ENCODE measurements around the gene SLC30A7.
"Not testable (repeated sequence)": the region's sequence is repeated elsewhere in the genome, so short reads cannot be mapped to it uniquely, and the experiment has no call there.

The SLC30A7 gene

DNA sequence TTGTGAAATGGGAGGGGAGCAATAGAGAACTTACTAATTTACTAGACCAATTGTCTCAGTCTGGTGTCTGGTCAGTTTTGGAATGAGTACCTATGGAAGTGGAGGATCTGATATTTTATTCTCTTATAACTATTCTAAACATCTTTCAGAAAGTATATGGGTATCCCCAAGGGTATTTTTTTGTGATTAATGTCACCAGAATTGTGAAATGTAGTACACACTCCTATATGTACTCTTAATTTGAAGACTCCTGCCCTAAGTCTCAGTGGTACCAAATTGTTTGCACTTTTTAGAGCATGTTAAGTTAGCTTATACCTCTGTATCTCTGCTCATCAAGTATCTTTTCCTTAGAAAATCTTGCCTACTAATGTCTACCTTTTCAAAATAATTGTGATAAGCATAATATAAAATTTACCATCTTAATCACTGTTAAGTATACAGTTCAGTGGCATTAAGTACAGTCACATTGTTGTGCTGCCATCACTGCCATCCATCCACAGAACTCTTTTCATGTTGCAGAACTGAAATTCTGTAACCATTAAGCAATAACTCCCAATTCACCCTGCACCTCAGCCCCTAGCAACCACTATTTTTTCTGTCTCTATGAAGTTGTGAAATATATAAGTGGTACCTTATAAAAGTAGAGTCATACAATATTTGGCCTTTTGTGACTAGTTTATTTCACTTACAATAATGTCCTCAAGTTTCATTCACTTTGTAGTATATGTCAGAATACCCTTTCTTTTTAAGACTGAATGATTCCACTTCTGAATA is 40.5 kb downstream of the SLC30A7 start:
- no peak for DNase-seq

- no peak for DNase-seq
Observed at GRCh38 chr1:100941098-100941527, 45.2 kb downstream of the SLC30A7 start.

DNA sequence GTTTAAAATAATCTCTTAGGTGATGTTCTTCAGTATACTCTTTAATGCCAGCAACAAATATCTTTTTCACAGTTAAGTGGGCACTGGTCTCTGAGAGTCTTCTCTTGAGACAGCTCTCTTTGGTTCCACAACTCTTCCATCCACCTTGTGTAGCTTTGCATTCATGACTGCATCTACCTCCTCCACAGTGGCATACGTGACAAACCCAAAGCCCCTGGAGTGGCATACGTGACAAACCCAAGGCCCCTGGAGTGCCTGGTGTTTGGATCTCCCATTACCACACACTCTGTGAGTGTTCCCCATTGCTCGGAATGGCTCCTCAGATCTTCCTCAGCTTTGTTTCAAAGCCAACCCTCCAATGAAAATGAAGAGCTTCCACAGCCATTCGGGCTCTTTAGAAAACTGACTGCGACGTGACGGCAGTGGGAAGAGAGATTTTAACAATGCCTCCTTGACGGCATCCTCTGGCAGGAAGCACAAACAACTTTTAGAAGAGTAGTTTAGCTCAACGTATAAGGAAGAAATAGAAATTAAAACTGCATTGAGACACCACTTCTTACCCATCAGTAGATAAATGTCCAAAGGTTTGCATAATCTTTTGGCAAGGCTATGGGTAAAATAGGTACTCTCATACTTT is 45.8 kb downstream of the SLC30A7 start:
- no peak for DNase-seq

GRCh38 chr1:100942304-100943046 is 46.6 kb downstream of the SLC30A7 start:
- no peak for DNase-seq

GRCh38 chr1:100943533-100943932 is 47.6 kb downstream of the SLC30A7 start:
- DNase-seq: no peak

GRCh38 chr1:100946064-100946463 is 50.2 kb downstream of the SLC30A7 start:
- DNase-seq: not testable (repeated sequence)

DNA sequence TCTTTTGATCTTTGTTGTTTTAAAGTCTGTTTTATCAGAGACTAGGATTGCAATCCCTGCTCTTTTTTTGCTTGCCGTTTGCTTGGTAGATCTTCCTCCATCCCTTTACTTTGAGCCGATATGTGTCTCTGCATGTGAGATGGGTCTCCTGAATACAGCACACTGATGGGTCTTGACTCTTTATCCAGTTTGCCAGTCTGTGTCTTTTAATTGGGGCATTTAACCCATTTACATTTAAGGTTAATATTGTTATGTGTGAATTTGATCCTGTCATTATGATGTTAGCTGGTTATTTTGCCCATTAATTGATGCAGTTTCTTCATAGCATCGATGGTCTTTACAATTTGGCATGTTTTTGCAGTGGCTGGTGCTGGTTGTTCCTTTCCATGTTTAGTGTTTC is 51.9 kb downstream of the SLC30A7 start:
- DNase-seq: not testable (repeated sequence)

DNA sequence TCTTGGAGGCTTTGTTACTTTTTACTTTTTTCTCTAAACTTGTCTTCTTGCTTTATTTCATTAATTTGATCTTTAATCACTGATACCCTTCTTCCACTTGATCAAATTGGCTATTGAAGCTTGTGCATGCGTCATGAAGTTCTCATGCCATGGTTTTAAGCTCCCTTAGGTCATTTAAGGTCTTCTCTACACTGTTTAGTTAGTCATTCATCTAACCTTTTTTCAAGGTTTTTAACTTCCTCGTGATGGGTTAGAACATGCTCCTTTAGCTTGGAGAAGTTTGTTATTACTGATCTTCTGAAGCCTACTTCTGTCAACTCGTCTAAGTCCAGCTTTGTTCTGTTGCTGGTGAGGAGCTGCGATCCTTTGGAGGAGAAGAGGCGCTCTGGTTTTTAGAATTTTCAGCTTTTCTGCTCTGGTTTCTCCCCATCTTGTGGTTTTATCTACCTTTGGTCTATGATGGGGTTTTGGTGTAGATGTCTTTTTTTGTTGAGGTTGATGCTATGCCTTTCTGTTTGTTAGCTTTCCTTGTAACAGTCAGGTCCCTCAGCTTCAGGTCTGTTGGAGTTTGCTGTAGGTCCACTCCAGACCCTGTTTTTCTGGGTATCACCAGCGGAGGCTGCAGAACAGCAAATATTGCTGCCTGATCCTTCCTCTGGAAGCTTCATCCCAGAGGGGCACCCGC is 53.0 kb downstream of the SLC30A7 start:
- DNase-seq: not testable (repeated sequence)

- DNase-seq: not testable (repeated sequence)
Observed at GRCh38 chr1:100949515-100950158, 53.7 kb downstream of the SLC30A7 start.

GRCh38 chr1:100950337-100950736 is 54.4 kb downstream of the SLC30A7 start:
- DNase-seq: no peak

- DNase-seq: no peak
Observed at GRCh38 chr1:100950781-100951180, 54.9 kb downstream of the SLC30A7 start.

DNA sequence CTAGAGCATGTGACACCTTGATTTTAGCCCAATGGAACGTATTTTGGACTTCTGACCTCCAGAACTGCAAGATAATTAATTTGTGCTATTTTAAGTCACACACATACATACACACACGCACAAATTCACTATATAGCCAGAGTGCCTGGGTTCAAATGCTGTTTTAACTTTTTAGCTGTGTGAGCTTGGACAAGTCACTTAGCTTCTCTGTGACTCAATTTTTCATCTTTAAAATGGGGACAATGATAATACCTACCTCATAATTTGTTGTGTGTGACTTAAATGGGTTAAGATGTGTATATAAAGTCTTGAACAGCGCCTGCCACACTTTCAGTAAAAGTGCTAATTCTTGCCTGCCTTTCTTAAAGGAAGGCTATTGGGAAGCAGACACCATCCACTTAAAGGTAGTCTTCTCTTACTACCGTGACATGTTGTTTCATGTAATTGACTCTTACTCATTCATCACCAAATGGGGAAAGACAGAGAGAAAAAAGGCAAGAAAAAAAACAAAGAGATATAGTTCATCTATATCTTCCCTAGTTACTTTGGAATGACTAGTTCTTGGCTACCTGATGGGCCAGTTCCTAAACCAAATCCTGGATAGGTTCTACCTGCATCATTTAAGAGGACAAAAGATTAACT is 56.3 kb downstream of the SLC30A7 start:
- no peak for DNase-seq

- DNase-seq: not testable (repeated sequence)
Observed at GRCh38 chr1:100952970-100953369, 57.1 kb downstream of the SLC30A7 start.

GRCh38 chr1:100953960-100954730 is 58.3 kb downstream of the SLC30A7 start:
- DNase-seq: no peak

DNA sequence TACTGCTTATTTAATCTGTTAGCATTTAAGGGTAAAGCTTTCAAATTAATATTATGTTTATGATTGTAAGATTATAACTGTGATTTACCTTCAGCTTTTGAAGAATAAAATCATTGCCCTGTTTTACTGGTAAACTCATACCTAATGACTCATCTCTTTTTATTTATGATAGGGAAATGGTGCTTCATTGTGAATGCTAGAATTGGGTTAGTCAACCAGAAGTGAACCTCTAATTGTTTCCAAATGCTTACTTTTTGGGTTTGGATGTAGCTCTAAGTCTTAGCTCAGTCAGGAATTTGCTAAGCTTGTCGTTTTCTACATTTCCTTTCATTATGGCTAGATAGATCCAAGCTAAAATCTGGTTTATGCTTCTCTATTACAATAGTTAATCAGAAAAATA is 59.4 kb downstream of the SLC30A7 start:
- DNase-seq: no peak

DNA sequence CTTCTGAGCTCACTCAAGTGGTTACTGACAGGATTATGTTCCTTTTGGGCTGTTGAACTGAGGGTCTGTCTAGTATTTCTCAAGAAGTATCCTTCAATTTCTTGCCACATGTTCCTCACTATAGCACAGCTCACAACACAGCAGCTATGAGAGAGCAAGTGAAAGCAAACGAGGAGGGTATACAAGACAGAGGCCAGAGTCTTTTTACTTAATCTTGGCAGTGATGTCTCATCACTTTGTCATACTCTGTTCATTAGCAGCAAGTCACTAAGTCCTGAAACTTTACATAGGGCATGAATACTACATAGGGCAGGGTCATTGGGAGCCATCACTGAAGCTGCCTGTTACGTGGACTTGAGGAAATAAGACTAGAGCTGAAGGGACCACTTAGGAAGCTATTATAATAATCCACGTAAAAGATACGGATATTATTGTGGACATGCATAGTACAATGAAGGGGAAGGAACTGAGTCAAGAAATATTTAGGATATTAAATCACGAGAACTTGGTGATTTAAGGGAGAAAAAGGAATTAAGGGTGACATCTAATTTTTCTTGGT is 63.7 kb downstream of the SLC30A7 start:
- no peak for DNase-seq

GRCh38 chr1:100960098-100960497 is 64.2 kb downstream of the SLC30A7 start:
- DNase-seq: no peak

- no peak for DNase-seq
Observed at GRCh38 chr1:100968621-100969020, 72.7 kb downstream of the SLC30A7 start.

- DNase-seq: no peak
Observed at GRCh38 chr1:100969327-100969726, 73.4 kb downstream of the SLC30A7 start.

DNA sequence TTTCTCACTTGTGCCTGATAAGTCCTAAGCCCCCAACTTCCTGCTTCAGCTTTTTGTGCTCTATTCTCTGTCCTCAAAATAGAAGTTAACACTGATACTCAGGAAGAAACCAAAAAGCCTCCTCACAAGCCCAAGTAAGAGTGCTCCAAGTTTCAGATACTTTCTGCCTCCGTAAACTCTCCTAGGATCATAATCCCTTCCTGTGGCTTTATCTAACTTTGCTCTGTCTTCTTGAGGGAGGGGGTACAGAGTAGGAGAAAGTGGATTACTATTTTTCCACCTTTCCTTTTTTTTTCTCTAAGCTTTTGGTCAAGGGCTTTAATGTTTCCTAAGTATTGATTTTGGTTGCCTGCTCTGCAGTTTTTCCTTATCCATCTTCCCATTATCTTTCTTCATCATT is 75.1 kb downstream of the SLC30A7 start:
- DNase-seq: no peak

Measured in hypothalamus (tissue), 51 donors.